Measurements from ENCODE around the gene TGFB1. TPM values are rescaled to one million over a fixed set of nuclear protein-coding genes. Genes with fewer than 3 reads are reported as not detected.

The TGFB1 gene
- polyA plus RNA-seq, 1 donor (not counting 4 experiments of a cell fraction or from before 2014, with no cell fraction given), result 5.8 TPM

GRCh38 chr19:41334793-41335192, 18.9 kb downstream of the TGFB1 start:
- Histone ChIP-seq H2AFZ (ENCODE audit: control insufficient read depth, low read length) (no peak overlapping the region), H3K27me3 (ENCODE audit: control insufficient read depth, extremely low read depth, insufficient read depth, low read length) (no peaks in the 10 kb centered on the region), H4K20me1 (ENCODE audit: control insufficient read depth, extremely low read depth, insufficient read depth, low read length) (peaks cover 3% of the 10 kb centered on the region), H3K9me3 (ENCODE audit: control insufficient read depth, low read depth, low read length) (no peaks in the 10 kb centered on the region), H3K27ac (ENCODE audit: control insufficient read depth, insufficient read depth, low read length) (no peak overlapping the region), H3K79me2 (ENCODE audit: control insufficient read depth, insufficient read depth, low read length) (no peaks in the 10 kb centered on the region), H3K4me2 (ENCODE audit: control insufficient read depth, extremely low read depth, insufficient read depth, low read depth, low read length) (no peak overlapping the region), H3K36me3 (ENCODE audit: control insufficient read depth in 2 of 2, extremely low read depth in 1 of 2, insufficient read depth in 2 of 2, low read length in 2 of 2) (peaks cover 6 to 19% of the 10 kb centered on the region in 2 experiments), H3K4me3 (ENCODE audit: control insufficient read depth in 2 of 3, extremely low read depth in 1 of 3, insufficient read depth in 2 of 3, low read depth in 1 of 3, low read length in 3 of 3) (no peak overlapping the region), H3K9me1 (ENCODE audit: control insufficient read depth, extremely low read depth, insufficient read depth, low read length) (no peaks in the 10 kb centered on the region), H3K9ac (ENCODE audit: control insufficient read depth, extremely low read depth, insufficient read depth, low read length) (no peak overlapping the region), H3K4me1 (ENCODE audit: control insufficient read depth, extremely low read depth, insufficient read depth, low read length) (no peaks in the 10 kb centered on the region)
- TF ChIP-seq, protein P1, sequence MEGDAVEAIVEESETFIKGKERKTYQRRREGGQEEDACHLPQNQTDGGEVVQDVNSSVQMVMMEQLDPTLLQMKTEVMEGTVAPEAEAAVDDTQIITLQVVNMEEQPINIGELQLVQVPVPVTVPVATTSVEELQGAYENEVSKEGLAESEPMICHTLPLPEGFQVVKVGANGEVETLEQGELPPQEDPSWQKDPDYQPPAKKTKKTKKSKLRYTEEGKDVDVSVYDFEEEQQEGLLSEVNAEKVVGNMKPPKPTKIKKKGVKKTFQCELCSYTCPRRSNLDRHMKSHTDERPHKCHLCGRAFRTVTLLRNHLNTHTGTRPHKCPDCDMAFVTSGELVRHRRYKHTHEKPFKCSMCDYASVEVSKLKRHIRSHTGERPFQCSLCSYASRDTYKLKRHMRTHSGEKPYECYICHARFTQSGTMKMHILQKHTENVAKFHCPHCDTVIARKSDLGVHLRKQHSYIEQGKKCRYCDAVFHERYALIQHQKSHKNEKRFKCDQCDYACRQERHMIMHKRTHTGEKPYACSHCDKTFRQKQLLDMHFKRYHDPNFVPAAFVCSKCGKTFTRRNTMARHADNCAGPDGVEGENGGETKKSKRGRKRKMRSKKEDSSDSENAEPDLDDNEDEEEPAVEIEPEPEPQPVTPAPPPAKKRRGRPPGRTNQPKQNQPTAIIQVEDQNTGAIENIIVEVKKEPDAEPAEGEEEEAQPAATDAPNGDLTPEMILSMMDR (optimal IDR thresholded peaks at IDR 0.05 in 1 of 3, IDR thresholded peaks at IDR 0.05 in 1 of 3, conservative IDR thresholded peaks at IDR 0.05 in 1 of 3; ENCODE audit: extremely low read depth in 1 of 3, insufficient read depth in 2 of 3, low read length in 3 of 3), result no peak
- no peak for TF ChIP-seq EZH2 (IDR thresholded peaks at IDR 0.05; ENCODE audit: low read length)
- FAIRE-seq, result no peak
- DNase-seq (ENCODE audit: low read depth, low spot score), result no peak
- dilution Hi-C loops (cut with MboI; ENCODE audit: extremely low pct_ligation_motif_present, low sequenced_read_pairs), result no loop called here

DNA sequence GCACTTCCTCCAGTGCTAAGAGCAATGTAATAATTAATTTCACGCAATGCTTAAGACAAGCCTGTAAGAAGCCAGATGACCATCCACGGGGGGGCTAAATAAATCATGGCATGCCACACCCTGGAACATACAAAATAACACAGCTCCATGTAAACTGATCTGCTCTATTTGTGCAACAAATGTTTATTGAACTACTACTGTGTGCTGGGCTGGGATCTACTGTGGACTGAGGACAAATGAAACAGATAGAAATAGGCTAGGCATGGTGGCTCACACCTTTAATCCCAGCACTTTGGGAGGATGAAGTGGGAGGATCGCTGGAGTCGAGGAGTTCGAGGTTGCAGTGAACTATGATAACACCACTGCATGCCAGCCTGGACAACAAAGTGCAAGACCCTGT, 21.3 kb downstream of the TGFB1 start:
- DNase-seq (ENCODE audit: low read depth, low spot score) (no peak), FAIRE-seq (no peak)
- H4K20me1 ChIP-seq (ENCODE audit: control insufficient read depth, extremely low read depth, insufficient read depth, low read length), result peaks cover 3% of the 10 kb centered on the region
- H3K27ac ChIP-seq (ENCODE audit: control insufficient read depth, insufficient read depth, low read length), result no peak overlapping the region
- no peaks in the 10 kb centered on the region for H3K9me1 ChIP-seq (ENCODE audit: control insufficient read depth, extremely low read depth, insufficient read depth, low read length)
- peaks cover 6 to 16% of the 10 kb centered on the region in 2 experiments for H3K36me3 ChIP-seq (ENCODE audit: control insufficient read depth in 2 of 2, extremely low read depth in 1 of 2, insufficient read depth in 2 of 2, low read length in 2 of 2)
- no peak overlapping the region for H3K9ac ChIP-seq (ENCODE audit: control insufficient read depth, extremely low read depth, insufficient read depth, low read length)
- H2AFZ ChIP-seq (ENCODE audit: control insufficient read depth, low read length), result no peak overlapping the region
- no peaks in the 10 kb centered on the region for H3K27me3 ChIP-seq (ENCODE audit: control insufficient read depth, extremely low read depth, insufficient read depth, low read length)
- dilution Hi-C loops (cut with MboI; ENCODE audit: extremely low pct_ligation_motif_present, low sequenced_read_pairs), result no loop called here
- no peaks in the 10 kb centered on the region for H3K9me3 ChIP-seq (ENCODE audit: control insufficient read depth, low read depth, low read length)
- H3K79me2 ChIP-seq (ENCODE audit: control insufficient read depth, insufficient read depth, low read length), result no peaks in the 10 kb centered on the region
- TF ChIP-seq EZH2 (IDR thresholded peaks at IDR 0.05; ENCODE audit: low read length), result no peak
- TF ChIP-seq, protein P1 (optimal IDR thresholded peaks at IDR 0.05 in 1 of 3, IDR thresholded peaks at IDR 0.05 in 1 of 3, conservative IDR thresholded peaks at IDR 0.05 in 1 of 3; ENCODE audit: extremely low read depth in 1 of 3, insufficient read depth in 2 of 3, low read length in 3 of 3), result no peak
- no peak overlapping the region for H3K4me3 ChIP-seq (ENCODE audit: control insufficient read depth in 2 of 3, extremely low read depth in 1 of 3, insufficient read depth in 2 of 3, low read depth in 1 of 3, low read length in 3 of 3)
- peaks cover 17% of the 10 kb centered on the region for H3K4me1 ChIP-seq (ENCODE audit: control insufficient read depth, extremely low read depth, insufficient read depth, low read length)
- no peak overlapping the region for H3K4me2 ChIP-seq (ENCODE audit: control insufficient read depth, extremely low read depth, insufficient read depth, low read depth, low read length)
